HG02642 (cell line): ENCODE data around the gene KMT2B.
"Not testable (repeated sequence)": the region's sequence is repeated elsewhere in the genome, so short reads cannot be mapped to it uniquely, and the experiment has no call there.

Experiments
- ATAC-seq: cut with Tn5 transposase; IDR thresholded peaks from one replicate; pipeline ENCODE4 v1.9.1; 2021; ENCODE audit warnings: mild to moderate bottlenecking; ENCODE audit not compliant: unreplicated experiment, poor library complexity

Gene KMT2B

GRCh38 chr19:35724132-35724531, 6.3 kb downstream of the KMT2B start:
- ATAC-seq, result not testable (repeated sequence)

- ATAC-seq, result no peak
Measured at GRCh38 chr19:35724560-35724959, 6.8 kb downstream of the KMT2B start.

GRCh38 chr19:35725216-35725861, 7.5 kb downstream of the KMT2B start:
- no peak for ATAC-seq

- no peak for ATAC-seq
Measured at GRCh38 chr19:35727053-35727955, 9.5 kb downstream of the KMT2B start.

GRCh38 chr19:35727956-35728706, 10.3 kb downstream of the KMT2B start:
- ATAC-seq, result no peak

GRCh38 chr19:35729021-35729420, 11.2 kb downstream of the KMT2B start:
- no peak for ATAC-seq

- no peak for ATAC-seq
Measured at GRCh38 chr19:35729763-35730162, 12.0 kb downstream of the KMT2B start.

- ATAC-seq, result no peak
Measured at GRCh38 chr19:35730326-35730725, 12.5 kb downstream of the KMT2B start.

- no peak for ATAC-seq
Measured at GRCh38 chr19:35731353-35731752, 13.6 kb downstream of the KMT2B start.

GRCh38 chr19:35731779-35732405, 14.1 kb downstream of the KMT2B start:
- ATAC-seq, result no peak

GRCh38 chr19:35732540-35733179, 14.9 kb downstream of the KMT2B start:
- no peak for ATAC-seq

GRCh38 chr19:35733180-35734125, 15.7 kb downstream of the KMT2B start:
- no peak for ATAC-seq

- ATAC-seq, result no peak
Measured at GRCh38 chr19:35734273-35734672, 16.5 kb downstream of the KMT2B start.

GRCh38 chr19:35734889-35735288, 17.1 kb downstream of the KMT2B start:
- no peak for ATAC-seq

GRCh38 chr19:35736913-35737886, 19.4 kb downstream of the KMT2B start:
- ATAC-seq, result no peak

GRCh38 chr19:35738021-35738886, 20.5 kb downstream of the KMT2B start:
- no peak for ATAC-seq

- ATAC-seq, result no peak
Measured at GRCh38 chr19:35738887-35739229, 21.1 kb downstream of the KMT2B start.
